ENCODE data around the gene MEX3B.
"Not testable (repeated sequence)": the region's sequence is repeated elsewhere in the genome, so short reads cannot be mapped to it uniquely, and the experiment has no call there.

The MEX3B gene

DNA sequence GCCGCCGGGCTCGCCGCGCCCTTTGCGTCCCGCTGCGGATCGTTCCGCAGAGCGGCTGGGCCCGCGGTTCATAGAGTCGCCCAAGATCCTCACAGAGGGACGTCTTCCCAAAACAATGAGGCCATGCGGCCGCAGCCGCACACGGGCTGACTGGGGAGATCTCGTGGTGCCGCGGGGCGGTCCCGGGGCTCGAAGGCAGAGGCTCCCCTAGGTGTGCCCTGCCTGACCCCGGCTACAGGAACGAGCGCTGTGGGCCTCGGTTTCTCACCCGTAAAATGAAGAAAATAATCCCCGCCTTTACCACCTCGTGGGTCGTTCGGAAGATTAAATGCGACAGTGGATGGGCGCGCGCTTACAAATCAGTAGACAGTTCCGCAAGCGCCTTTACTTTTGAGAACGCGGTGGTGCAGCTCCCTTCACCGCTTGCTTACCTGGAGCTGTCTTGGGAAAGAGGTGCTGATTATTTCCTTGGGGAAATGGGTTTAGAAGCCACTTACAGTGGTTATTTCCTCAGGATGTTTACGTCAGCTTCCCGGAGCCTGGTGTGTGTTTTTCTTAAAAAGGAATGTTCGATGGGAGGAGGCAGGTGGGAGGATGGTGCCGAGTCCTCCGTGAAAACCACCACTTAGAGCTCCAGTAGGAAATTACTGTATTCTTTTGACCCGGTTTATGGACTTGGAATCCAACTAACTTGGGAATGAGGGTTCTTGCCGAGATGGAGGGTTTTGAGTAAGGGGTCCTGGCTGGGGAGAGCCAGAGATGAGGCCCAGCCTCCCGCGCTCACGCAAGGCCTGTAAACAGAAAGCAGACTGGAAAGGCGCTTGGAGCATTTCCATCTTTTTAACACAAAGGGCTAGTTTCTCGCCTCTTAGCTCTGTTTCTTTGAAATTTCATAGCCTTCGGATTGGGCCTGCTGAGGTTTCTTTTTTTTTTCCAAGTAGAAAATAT is 1.9 kb upstream of the MEX3B start:
- no peak for DNase-seq

GRCh38 chr15:82046666-82047452 is 1.0 kb upstream of the MEX3B start:
- DNase-seq, result peak; percentile 98

GRCh38 chr15:82045179-82045891 is 483 bp downstream of the MEX3B start:
- DNase-seq, result peak; percentile 76

GRCh38 chr15:82044373-82045178 is 1.2 kb downstream of the MEX3B start:
- DNase-seq, result peak; percentile 86

DNA sequence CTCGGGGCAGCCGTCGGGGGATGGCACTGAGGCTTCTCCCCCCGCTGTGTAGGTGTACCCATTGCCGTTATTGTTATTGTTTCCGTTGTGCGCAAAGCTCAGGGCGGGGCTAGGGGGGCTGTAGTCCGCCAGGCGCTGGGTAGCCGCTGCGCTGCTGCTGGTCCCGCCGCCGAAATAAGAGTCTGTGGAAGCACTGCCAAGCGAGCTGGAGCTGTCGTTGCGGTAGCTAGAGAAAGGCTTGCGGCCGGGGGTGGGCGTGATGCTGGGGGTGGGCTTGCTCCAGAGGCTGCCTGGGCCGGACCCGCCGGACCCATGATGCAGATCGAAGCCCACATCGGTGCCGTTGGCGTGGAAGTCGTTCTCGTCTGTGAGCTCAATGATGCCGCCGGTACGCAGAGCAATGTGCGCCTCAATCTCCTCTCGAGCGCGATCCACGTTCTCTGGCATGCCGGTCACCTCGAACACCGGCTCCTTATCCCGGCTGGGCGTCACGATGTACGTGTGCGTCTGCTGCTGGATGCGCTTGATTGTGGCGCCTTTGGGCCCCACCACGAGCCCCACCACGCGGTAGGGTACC is 1.9 kb downstream of the MEX3B start:
- peak; percentile 36 for DNase-seq

DNA sequence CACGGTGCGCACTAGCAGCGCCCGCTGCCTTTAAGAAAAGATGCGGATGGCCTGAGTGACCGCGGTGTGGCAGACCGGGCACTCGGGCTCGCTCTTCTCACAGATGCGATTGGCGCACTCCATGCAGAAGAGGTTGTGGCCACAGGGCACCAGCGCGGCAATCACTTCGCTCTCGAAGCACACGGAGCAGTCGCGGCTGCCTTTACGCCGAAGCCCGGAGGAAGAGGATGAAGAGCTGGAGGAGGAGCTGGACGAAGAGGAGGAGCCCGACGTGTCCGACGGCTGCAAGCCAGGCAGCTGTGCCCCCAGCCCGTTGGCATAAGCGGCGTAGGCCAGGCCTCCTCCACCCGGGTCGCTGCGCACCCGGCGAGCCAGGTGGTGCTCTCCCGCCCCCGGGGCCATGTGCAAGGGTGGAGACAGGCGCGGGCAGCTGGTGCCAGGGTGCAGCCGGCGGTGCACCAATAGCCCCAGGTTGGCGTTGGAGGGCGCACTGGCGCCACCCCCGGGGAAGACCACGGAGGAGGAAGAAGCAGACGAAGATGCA is 2.6 kb downstream of the MEX3B start:
- peak; percentile 50 for DNase-seq

DNA sequence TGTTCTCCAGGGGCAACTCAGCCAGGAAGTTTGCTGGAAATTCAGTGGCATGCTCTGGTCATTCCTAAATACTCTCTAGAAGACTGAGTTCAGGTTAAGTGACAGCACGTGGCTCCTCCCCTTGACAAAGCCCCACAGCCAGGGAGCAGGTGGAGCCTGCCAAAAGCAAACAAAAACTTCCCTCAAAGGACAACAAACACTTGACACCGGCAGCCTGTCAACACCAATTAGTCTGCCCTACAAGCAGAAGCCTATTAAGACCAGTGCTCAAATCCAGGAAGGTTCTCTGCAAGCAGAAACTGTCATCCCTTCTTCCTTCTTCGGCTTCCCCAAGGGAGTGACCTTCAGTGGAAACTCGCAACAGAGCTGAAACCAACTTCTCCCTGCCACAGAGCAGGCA is 5.0 kb downstream of the MEX3B start:
- no peak for DNase-seq

- DNase-seq, result no peak
Observed at GRCh38 chr15:82040390-82040789, 5.4 kb downstream of the MEX3B start.

- no peak for DNase-seq
Observed at GRCh38 chr15:82039871-82040270, 5.9 kb downstream of the MEX3B start.

GRCh38 chr15:82036461-82036860 is 9.4 kb downstream of the MEX3B start:
- DNase-seq, result no peak

DNA sequence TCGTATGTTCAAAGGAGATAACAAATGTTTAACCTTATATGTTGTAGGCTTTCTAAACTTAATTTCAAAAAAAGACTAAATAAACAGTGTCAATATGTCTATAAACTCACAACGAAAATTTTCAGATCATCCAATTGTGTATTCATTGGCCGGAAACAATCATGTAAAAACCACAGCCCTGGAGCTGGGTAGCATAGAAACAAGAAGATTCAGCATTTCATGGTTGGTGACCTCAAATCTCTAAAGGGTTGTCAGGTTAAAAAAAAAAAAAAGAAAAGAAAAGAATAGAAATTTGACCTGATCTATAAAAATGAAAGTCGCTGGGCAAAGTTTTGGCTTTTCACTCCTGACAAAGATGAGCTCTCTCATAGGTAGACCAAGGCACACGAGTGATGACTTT is 13.9 kb downstream of the MEX3B start:
- DNase-seq, result no peak

DNA sequence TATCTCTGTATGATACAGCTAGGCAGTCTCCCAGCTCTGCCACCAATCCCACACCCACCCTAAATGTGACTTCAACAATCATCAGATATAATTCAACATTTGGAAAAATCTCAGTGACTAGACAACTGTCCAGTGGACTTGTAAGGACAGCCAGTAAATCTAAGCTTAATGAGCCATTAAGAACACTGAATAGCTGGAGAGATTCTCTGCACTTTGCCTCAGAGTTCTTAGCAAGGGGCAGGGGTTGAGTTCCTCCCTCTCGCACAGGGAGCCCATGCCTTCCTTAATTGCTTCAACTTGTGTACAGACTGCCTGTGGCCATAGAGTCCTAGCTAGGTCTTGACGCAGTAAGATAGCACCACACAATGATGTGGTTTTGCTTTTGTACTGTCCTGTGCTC is 15.6 kb downstream of the MEX3B start:
- DNase-seq, result no peak

DNA sequence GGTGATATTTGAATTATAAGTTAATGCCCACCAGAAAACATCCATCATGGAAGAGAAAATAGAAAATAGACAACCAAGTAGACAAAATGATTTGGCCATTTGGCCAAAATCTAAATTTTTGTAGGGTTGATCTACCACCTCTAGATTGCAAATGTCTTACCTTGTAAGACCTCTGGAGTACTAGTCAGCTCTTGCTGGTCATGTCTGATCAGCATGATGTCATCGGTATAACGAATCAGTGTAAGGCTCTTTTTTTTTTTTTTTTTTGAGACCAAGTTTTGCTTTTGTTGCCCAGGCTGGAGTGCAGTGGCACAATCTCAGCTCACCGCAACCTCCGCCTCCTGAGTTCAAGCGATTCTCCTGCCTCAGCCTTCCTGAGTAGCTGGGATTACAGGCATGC is 17.7 kb downstream of the MEX3B start:
- DNase-seq, result not testable (repeated sequence)

DNA sequence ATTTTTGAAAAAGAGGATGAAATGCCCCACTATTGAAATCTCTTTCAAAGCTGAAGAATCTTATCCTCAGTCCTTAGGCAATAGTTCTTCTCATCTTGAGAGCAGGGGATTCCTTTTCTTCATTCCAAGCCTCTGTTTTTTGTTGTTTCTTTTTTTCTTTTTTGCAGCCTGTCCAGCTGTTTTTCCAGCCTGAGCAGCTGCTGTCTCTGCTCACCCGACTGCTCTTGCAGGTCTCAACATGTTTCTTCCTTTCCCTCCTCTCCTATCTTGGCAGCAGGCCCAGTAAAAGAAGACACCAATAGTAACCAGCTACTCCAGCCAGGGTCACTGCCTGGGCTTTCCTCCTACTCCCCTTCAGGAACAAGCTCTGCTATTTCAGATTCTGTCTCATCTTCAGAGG is 23.8 kb downstream of the MEX3B start:
- peak; percentile 60 for DNase-seq

DNA sequence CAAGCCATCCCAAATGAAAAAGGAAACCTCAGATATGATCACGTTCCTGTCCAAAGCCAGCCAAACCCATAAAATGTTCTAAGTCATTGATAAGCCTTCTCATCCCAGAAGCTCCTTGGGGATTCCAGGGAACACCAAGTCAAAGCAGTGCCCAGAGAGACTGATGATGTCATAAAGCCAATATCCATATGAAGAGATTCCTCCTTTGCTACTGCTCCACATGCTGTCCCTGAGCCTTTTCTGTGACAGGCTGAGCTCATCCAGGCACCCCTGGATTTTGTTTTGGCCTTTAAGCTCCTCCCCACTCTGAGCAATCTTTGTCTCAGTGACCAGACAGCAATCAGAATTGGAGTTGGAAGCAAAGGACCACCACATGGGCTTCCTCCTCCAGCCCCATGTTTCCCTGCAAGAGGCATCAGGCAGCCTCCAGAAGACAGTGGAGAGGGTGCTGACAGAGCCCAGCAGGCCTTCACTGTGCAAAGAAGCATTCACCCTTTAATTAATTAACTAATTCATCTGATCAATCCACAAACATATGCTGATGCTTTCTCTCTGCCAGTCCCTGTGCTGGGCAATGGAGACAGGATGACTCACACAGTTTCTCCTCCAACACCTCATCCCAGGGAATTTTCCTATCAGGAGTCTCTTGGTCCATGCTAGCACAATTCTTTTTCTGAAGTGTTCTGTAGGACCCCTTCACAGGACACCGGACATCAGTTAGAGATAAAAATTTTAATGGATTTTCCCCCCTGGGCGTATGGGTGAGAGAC is 25.0 kb downstream of the MEX3B start:
- no peak for DNase-seq

DNA sequence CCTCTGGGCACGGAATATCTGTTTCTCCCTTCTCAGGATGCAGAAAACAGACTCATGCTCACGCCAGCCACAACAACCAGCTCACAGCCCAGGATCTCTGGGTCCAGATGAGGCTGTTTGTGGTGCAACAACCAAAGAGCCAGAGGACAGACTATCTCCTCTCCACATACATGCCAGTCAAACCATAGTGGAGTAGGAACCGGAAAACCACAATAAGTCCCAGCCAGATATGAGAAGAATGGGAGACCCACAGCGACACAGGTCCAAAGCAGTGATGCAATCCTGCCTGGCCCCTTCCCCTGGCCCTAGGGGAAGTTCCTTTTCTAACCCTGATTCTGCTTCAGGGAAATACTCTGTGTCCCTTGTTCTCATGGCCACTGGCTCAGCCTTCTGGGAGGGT is 27.6 kb downstream of the MEX3B start:
- DNase-seq, result no peak

- DNase-seq, result no peak
Observed at GRCh38 chr15:82017656-82018055, 28.2 kb downstream of the MEX3B start.

DNA sequence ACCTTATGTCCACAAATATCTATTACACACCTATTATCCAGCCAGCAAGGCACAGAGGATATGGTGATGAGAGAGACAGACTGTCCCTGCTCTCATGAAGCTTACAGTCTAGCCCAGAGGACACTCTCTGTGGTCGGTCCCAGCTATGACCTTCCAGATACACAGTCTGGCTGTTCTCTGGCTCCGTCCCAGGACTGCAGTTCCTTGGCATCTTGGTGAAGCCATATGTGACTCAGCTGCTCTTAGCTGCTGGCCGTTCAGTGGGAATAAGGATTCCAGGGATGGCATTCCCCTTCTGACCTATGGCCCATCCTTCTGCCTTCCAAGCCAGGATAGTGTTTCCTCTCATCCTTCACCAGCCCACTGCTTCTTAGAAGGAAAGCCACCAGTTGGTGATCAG is 30.8 kb downstream of the MEX3B start:
- no peak for DNase-seq

DNA sequence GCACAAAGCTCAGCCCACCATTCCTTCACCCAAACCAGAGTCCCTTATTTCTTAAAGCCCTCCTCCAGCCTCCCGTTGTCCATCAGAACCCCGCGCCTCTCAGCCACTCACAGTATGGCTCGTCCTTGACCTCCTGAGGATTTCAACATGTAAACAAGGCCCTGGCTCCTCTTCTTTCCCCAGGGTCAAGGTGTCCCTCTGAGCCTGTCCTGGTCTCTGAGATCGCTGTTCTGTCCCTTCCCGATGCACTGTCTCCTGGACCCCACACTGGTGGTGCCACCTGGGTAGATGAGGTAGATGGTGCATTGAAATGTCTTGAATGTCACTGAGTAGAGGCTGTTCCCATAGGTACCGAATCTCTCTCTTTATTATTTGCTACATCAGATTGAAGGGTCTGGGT is 32.9 kb downstream of the MEX3B start:
- DNase-seq, result no peak

GRCh38 chr15:82005239-82005638 is 40.6 kb downstream of the MEX3B start:
- no peak for DNase-seq

DNA sequence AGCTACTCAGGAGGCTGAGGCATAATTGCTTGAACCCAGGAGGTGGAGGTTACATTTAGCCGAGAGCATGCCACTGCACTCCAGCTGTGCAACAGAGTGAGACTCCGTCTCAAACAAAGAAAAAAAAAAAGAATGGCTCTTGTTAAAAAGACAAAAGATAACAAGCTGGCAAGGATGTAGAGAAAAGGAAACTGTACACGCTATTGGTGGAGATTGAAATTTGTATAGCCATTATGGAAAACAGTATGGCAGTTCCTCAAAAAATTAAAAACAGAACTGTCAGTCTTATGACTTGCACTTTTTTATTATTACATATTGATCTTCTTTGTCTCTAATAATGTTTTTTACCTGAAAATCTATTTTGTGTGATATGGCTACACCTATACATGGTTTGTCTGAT is 41.9 kb downstream of the MEX3B start:
- DNase-seq, result no peak
